KBM-7 (cell line): Measurements from ENCODE around the gene CDH15.

Source experiments
- DNase-seq: peaks from one replicate; pipeline ENCODE4 v3.0.0-alpha.2; 2015
- in situ Hi-C: fragments of 300-500 bp; cut with MboI; formaldehyde crosslinking; loops from 2 replicates; pipeline ENCODE4 v1.14.3; 2020; ENCODE audit warnings: low sequenced_read_pairs, low pct_unique_long_range_greater_than_20kb, mixed read lengths

Gene CDH15

DNA sequence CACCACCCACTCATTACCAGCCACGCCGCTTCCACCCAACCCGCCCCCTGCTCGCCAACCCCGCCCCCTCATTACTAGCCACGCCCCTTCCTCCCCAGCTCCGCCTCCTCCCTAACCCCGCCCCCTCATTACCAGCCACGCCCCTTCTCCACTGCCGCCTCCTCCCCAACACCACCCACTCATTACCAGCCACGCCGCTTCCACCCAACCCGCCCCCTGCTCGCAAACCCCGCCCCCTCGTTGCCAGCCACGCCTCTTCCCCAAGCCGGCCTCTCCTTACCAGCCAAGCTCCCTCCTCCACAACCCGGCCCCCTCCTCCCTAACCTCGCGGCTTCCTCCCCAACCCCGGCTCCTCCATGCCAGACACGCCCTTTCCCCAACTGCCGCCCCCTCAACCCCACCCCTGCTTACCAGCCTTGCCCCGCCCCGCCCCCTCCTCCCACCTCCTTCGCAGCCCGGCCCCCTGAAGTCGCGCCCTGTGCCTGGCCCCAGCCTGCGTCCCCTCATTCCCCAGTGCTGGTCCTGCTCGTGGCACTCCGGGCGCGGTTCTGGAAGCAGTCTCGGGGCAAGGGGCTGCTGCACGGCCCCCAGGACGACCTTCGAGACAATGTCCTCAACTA lies 21.5 kb downstream of the CDH15 start:
- DNase-seq, result peak; percentile 69
- in situ Hi-C loops, result no loop called here

DNA sequence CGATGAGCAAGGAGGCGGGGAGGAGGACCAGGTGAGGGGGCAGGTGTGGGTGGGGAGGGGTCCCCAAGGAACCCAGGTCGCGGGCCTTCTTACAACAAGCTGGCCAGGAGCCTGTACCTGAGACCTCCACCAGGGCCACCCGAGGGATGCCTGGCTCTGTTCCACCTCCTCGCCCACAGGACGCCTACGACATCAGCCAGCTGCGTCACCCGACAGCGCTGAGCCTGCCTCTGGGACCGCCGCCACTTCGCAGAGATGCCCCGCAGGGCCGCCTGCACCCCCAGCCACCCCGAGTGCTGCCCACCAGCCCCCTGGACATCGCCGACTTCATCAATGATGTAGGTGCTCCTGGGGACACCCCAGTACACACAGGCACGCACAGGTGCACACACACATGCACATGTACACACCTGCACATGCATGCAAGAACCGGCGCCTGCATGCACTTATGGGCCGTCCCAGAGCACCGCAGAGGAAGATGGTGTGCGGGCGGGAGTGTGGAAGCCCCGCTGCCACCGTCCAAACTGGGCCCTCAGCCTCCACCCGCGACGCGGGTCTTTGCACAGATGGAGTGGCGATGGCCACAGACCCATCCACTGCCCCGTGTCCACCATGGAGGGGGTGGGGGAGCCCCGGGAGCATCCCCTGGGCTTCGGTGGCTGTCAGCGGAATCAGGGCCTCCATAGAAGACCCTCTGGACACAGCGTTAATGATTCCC lies 22.2 kb downstream of the CDH15 start:
- DNase-seq, result no peak
- in situ Hi-C loops, result no loop called here

DNA sequence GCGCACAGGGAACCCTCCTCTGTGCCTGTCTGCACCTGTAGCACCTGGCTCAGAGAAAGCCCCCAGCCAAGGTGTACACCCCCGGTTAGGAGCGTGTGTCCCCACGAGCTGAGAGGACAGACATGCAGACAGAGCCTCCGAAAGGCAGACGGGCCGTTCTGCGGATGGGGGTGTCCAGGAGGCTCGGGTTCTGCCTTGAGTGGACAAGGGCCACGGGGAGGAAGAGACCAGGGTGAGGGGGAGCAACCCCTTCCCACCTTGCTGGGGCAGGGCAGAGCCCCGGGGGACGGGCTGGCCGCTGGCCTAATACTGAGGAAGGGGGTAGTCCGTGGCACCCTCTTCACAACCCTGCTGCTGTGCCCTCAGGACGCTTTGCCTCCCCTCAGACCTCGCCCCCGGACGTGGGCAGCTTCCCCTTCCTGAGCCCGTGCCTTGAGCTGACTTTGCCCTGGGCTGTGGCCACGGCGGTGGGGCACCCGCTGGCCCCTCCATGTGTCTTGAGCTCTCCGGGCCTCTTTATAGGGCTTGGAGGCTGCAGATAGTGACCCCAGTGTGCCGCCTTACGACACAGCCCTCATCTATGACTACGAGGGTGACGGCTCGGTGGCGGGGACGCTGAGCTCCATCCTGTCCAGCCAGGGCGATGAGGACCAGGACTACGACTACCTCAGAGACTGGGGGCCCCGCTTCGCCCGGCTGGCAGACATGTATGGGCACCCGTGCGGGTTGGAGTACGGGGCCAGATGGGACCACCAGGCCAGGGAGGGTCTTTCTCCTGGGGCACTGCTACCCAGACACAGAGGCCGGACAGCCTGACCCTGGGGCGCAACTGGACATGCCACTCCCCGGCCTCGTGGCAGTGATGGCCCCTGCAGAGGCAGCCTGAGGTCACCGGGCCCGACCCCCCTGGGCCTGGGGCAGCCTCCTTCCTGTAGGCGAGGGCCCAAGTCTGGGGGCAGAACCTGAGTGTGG lies 23.1 kb downstream of the CDH15 start:
- in situ Hi-C loops, result no loop called here

DNA sequence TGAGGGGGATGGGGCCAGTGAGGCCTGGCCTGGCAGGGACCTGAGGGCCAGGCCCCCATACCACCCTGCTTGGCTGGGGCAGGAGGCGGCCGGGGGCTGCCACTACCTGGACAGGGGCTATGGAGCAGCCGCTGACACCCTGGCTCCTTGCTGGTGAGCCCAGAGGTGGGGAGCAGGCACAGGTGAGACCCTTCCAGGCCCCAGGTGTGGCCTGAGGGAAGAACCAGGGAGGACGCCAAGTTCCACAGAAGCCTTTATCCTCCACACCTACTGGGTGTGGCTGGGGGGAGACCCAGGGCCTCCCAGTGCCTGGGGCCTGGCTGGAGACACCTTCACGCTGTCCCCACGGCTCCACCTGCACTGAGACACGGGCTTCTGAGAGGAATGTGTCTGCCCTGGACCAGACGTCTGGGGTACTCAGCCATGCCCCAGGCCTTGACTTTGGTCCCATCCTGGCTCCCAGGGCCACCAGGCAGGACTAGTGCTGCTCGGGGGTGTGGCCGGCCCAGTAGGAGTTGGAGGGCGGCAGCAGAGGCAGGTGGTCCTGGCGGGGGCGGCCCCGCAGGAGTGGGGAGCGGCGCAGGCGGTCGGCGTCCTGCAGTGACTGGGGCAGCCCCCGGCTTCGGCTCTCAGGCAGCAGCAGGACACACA lies 24.1 kb downstream of the CDH15 start:
- in situ Hi-C loops, result no loop called here
- DNase-seq, result no peak

More for the DNA sequence above, 23.1 kb downstream of the CDH15 start:
- DNase-seq, result no peak

GRCh38 chr16:89197033-89197632 lies 25.6 kb downstream of the CDH15 start:
- no peak for DNase-seq
- in situ Hi-C loops, result no loop called here

DNA sequence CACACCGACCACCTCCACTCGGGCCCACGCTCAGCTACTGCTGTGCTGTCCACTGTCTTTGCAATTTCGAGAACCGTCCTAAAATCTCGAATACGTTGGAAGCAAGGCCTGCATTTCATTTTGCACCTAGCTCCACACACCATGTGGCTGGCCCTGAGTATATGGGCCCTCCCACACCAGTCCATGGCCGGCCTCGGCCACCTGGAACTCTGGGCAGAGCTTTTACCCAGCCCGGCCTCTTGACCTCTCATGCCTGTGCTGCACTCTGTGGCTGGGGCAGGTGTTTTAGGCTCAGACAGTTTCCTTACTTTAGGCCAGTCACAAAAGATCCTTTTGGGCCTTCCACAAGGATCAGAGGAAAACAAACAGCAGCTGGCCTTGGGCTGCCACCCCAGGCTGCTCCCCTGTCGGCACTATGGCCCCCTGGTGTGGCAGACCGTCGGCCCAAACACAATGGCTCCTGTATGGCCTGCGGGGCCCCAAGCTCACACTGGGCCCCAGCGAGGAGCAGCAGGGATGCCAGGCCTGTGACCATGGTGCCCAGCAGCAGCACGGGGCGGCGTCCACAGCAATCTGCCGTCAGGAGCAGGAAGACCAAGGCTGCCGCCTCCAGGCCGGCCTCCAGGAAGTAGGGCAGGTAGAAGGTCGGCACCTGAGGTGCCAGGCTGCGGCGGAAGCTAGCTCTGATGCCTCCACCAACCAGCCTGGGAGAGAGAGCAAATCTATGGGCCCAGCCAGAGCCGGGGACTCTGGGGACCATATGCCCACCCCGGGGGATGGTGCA lies 26.3 kb downstream of the CDH15 start:
- DNase-seq, result no peak
- in situ Hi-C loops, result no loop called here

- in situ Hi-C loops, result no loop called here
- DNase-seq, result no peak
These were observed 27.1 kb downstream of the CDH15 start for GRCh38 chr16:89198417-89199240.

DNA sequence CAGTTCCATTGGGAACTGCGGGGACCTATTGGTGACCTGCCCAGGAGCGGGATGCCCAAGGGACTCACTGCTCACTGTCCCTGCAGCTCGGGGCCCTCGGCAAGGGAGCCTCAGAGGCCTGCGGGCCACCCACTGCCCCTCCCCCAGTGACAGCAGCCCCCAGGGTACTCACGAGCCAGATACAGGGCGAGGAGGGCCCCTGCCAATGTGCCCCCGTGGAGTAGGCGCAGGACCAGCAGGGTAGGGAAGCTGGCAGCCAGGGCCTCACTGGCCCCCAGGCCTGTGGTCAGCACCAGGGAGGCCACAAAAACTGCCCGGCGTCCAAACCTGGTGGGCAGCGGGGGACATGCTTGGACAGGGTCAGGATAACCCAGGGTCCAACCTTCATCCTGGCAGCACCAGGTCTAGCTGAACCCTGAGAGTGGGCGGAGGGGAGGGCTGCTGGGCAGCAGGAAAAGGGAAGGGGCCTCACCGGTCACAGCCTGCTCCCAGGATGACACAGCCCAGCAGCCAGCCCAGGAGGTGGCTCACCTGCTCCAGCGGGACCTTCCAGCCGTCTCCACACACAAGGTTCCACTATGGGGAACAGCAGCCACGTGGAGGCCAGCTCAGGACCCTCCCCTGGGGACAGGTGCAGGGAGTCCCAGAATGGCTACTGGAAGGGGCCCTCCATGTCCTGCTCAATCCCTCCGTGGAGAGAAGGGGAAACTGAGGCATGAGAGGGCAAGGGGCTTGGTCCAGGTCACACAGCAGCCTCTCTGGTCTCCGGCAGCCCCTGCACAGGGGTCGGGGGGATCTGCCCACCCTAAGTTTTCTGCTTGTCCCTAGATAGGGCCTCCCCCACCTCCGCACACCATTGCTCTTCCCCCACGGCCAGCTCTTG lies 27.9 kb downstream of the CDH15 start:
- DNase-seq, result no peak
- in situ Hi-C loops, result no loop called here

GRCh38 chr16:89200124-89200849 lies 28.7 kb downstream of the CDH15 start, which contains the start of gene SLC22A31:
Gene SLC22A31 (minus strand): TSS chr16:89200537. CDS start chr16:89200501, 36 bp downstream.
- in situ Hi-C loops, result no loop called here
- no peak for DNase-seq

DNA sequence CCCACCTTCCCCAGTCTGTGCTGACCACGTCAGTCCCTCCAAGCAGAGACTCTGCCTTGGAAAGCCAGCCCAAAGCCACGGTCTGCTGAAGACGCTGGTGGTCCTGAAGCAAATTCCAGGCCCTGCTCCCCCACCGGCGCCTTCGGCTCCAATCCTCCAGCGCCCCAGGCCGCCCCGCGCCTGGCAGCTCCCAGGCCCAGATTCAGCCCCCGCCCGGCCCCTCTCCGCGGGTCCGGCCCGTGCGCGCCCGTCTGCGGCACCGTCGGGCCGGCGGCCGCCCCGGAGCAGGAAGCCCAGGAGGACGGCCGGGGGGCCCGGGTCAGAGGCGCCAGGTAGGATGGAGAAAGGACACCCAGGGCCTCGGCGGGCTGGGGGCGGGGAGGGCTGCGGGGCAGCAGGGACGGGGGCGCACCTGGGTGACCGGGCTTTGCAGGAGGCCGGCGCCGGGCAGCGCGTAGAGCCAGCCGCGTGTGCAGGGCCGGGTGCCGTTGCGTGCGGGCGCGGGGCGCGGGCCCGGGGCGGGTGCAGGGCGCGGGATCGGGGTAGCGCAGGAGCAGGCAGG lies 29.4 kb downstream of the CDH15 start:
- in situ Hi-C loops, result no loop called here

GRCh38 chr16:89201439-89202377 lies 30.2 kb downstream of the CDH15 start:
- peak; percentile 28 for DNase-seq
- in situ Hi-C loops, result no loop called here

More for the DNA sequence above, 29.4 kb downstream of the CDH15 start:
- no peak for DNase-seq

DNA sequence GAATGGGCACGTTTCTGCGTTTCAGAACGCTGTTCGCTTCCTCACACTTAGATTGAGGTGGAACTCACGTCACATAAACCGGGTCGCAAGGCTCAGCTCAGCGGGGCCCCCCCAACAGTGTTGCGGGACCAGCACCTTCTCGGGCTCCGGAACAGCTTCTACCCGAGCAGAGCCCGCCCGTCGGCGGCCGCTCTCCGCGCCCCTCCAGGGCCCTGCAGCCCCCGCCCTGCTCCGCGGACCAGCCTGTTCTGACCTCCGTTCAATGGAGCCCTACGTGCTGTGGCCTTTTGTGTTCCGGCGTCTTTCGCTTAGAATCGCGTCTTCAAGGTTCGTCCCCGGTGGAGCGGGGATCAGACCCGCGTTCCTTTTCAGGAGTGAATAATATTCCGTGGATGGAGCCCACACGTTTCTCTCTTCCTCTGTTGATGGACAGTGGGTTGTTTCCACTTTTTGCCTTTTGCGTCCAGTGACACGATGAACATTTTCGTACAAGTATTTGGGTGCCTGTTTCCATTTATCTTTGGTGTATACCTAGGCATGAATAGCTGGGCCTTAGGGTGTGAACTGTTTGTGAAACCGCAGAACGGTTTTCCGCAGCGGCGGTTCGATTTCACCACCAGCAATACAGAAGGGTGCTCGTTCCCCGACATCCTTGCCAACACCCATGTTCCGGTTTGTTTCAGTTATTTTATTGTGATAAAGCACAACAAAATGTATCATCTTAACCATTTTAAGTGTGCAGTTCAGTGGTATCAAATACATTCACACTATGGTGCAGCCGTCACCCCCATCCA lies 31.1 kb downstream of the CDH15 start:
- DNase-seq, result no peak
- in situ Hi-C loops, result no loop called here

- DNase-seq, result no peak
- in situ Hi-C loops, result no loop called here
These were observed 36.4 kb downstream of the CDH15 start for GRCh38 chr16:89207993-89208392.

DNA sequence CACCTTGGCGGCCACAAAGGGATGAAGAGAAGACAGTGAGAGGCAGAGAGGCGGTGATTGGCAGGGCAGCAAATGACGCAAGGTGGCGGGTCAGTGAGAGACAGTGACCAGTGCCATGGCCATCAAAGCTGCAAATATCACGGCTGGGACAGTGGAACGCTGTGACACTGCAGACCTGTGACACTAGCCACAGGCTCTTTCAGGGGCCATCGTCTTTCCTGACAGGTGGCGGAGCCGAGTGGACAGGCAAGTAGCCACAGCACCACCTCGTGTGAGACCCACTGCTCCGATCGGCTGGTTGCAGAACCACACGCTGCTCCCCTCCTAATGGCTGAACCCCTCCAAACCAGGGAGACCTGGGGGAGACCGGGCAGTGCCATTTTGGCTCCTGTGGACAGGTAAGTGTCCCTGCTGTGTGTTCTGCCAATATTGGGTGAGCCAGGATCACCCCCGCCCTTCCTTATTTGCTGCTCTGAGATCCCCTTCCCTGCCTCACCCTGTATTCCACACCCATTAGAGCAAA lies 38.0 kb downstream of the CDH15 start:
- in situ Hi-C loops, result no loop called here
- DNase-seq, result no peak
